ENCODE results near the gene SCUBE1. TPM values are rescaled to one million over a fixed set of nuclear protein-coding genes. Genes with fewer than 3 reads are reported as not detected.

Gene SCUBE1
- total RNA-seq, 4 donors from 2014 or later, result 37.3 to 107 (median 75.9) TPM

DNA sequence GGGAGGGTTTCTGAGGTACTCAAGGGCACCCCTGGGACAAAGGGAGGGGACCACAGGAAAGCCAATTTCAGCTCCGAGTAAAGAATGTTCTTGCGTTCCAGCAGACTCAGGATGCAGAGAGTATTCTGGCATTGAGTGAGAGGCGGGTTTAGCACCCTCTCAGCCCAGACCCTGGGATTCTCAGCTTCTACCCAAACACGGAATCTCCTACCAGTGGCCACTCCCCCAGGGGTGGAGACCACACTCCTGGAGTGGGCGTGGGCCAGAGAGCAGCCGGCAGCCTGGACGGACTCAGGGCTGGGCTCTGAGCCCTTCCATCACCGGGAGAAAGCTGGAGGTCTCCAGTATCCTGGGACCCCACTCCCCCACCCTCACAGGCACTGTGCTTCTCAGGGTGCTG lies 130.1 kb downstream of the SCUBE1 start:
- Histone ChIP-seq H3K27me3 (no peaks in the 10 kb centered on the region), H3K27ac (no peak overlapping the region), H3K36me3 (peaks cover 0 to 92% of the 10 kb centered on the region in 2 donors), H3K4me1 (no peaks in the 10 kb centered on the region), H3K9me3 (no peaks in the 10 kb centered on the region), H3K4me3 (no peak overlapping the region)
- no peak for TF ChIP-seq POLR2AphosphoS5 (IDR thresholded peaks at IDR 0.05)
- TF ChIP-seq CTCF (IDR thresholded peaks at IDR 0.05), result no peak
- no peak for TF ChIP-seq EP300 (IDR thresholded peaks at IDR 0.05)
- no peak for TF ChIP-seq POLR2A (IDR thresholded peaks at IDR 0.05)
- WGBS, 2 donors (ENCODE audit: low coverage in 1 of 2), result 62% methylated on average over 2 of the region's 8 CpGs; no CpG with 5 or more reads in 1 of the 2 donors
- ATAC-seq, result no peak

GRCh38 chr22:43212434-43212952 lies 130.7 kb downstream of the SCUBE1 start:
- Histone ChIP-seq H3K27me3 (no peaks in the 10 kb centered on the region), H3K9me3 (no peaks in the 10 kb centered on the region), H3K4me3 (no peak overlapping the region), H3K27ac (no peak overlapping the region), H3K4me1 (no peaks in the 10 kb centered on the region), H3K36me3 (peaks cover 0 to 91% of the 10 kb centered on the region in 2 donors)
- TF ChIP-seq CTCF (IDR thresholded peaks at IDR 0.05) (no peak), EP300 (IDR thresholded peaks at IDR 0.05) (no peak), POLR2AphosphoS5 (IDR thresholded peaks at IDR 0.05) (no peak), POLR2A (IDR thresholded peaks at IDR 0.05) (no peak)
- no peak for ATAC-seq
- 80% methylated on average over 1 of the region's 23 CpGs; no CpG with 5 or more reads in 1 of the 2 donors for WGBS, 2 donors (ENCODE audit: low coverage in 1 of 2)

DNA sequence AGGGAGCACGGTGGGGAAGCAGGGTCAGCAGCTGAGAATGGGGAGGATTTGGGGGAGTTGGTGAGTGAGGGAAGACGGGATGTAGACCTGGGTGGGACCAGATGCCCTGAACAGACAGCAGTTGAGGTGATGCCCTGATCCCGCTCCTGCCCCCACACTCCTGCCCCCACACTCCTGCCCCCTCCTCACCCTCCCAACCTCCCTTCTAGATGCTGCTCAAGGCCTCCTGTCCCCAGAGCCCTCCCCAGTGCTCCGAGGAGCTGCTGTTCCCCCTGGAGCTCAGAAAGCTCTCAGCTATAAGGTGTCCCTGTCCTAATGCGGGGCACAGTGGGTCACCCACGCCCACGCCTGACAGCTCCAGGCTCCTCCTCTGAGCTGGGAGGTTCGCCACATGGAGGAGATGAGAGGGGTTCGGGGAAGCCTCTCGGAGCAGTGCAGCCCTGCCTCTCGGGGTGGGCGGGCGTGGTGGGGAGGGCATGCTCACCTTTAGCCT lies 131.2 kb downstream of the SCUBE1 start:
- H3K27me3 ChIP-seq, result no peaks in the 10 kb centered on the region
- no peak overlapping the region for H3K27ac ChIP-seq
- no peak for ATAC-seq
- H3K36me3 ChIP-seq, result peaks cover 0 to 91% of the 10 kb centered on the region in 2 donors
- no peaks in the 10 kb centered on the region for H3K4me1 ChIP-seq
- WGBS, 2 donors (ENCODE audit: low coverage in 1 of 2), result 83 to 90% methylated on average over 1 to 3 of the region's 13 CpGs
- H3K9me3 ChIP-seq, result no peaks in the 10 kb centered on the region
- no peak for TF ChIP-seq POLR2AphosphoS5 (IDR thresholded peaks at IDR 0.05)
- no peak for TF ChIP-seq EP300 (IDR thresholded peaks at IDR 0.05)
- TF ChIP-seq CTCF (IDR thresholded peaks at IDR 0.05), result no peak
- TF ChIP-seq POLR2A (IDR thresholded peaks at IDR 0.05), result no peak
- H3K4me3 ChIP-seq, result no peak overlapping the region

DNA sequence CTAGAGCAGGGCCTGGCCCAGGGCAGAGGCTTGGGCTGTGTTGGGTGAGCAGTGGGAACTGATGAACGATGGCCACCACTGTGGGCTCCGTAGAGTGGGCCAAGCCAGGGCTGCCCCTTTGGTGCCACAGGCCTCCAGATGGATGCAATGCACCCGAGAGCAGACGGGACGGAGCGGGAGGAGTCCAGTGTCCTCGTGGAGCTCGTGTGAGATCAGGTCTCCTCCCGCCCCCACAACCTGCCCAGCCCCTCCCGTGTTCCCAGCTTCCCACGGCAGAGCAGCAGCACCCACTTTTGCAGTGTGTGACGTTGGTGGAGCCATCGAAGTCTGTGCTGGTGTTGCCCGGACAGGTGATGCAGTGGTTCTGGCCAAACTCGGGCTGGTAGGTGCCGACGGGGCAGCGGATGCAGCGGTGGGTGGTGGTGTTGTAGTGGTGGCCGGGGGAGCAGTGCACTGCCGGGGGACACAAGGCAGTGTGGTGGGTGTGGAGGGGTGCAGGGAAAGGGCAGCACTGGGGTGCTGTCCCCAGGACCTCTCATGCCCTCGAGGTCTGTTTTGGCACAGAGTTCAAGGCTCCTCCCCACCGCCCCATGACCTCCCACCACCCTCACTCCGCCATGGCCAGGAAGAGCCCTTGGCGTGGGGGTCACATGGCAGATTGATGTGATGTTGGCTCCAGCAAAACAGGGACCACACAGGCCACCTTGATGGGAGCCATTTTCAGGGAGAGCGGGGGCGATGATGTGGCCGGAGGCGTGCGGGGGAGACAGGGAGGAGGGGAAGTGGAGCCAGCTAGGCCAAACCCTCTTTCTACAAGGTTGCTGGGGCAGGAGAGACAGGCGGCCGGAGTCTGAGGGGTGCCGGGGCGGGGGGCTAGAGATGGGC lies 132.3 kb downstream of the SCUBE1 start:
- no peak overlapping the region for H3K4me3 ChIP-seq
- ATAC-seq, result no peak
- no peaks in the 10 kb centered on the region for H3K4me1 ChIP-seq
- H3K9me3 ChIP-seq, result no peaks in the 10 kb centered on the region
- no peak overlapping the region for H3K27ac ChIP-seq
- WGBS, 2 donors (ENCODE audit: low coverage in 1 of 2), result 84 to 90% methylated on average over 2 to 5 of the region's 34 CpGs
- no peaks in the 10 kb centered on the region for H3K27me3 ChIP-seq
- TF ChIP-seq CTCF (IDR thresholded peaks at IDR 0.05) (no peak), POLR2AphosphoS5 (IDR thresholded peaks at IDR 0.05) (no peak), POLR2A (IDR thresholded peaks at IDR 0.05) (no peak), EP300 (IDR thresholded peaks at IDR 0.05) (no peak)
- peaks cover 0 to 93% of the 10 kb centered on the region in 2 donors for H3K36me3 ChIP-seq

Measured in gastroesophageal sphincter (tissue), 4 donors.